Caco-2 (cell line): ENCODE measurements around the gene SAFB. TPM values are rescaled to one million over a fixed set of nuclear protein-coding genes. Genes with fewer than 3 reads are reported as not detected.

ENCODE experiments used
- BruUV-seq: library from RNA; stranded (reverse); fragments of 400-500 nt; replicated peaks from 2 replicates; lab custom pipeline; 2021; lab: Mats Ljungman, UMichigan
- CTCF ChIA-PET: fragments of 300-600 bp; sonication (Branson Sonifier 250); formaldehyde crosslinking; loops from one replicate; lab custom pipeline; 2022; ENCODE audit warnings: antibody characterized with exemption; lab: Charles Lee
- POLR2A ChIA-PET: fragments of 300-600 bp; sonication (Branson Sonifier 250); formaldehyde crosslinking; loops from one replicate; lab custom pipeline; 2022; ENCODE audit warnings: antibody characterized with exemption; lab: Charles Lee
- DNase-seq, 2 experiments: peaks; one replicate each; pipeline versions ENCODE4 v3.0.0 to v3.0.0-alpha.2; 2020 to 2022
- H3K27me3 ChIP-seq: replicated peaks from 2 replicates; pipeline ENCODE4 v1.6.0; 2011; ENCODE audit warnings: low read length; ENCODE audit not compliant: control insufficient read depth, insufficient read depth
- H3K36me3 ChIP-seq: 2 replicates; pipeline ENCODE4 v1.5.1; 2011; ENCODE audit warnings: low read length; ENCODE audit not compliant: control insufficient read depth, insufficient read depth
- H3K4me1 ChIP-seq: fragments of 250-450 bp; sonication (Bioruptor Pico); 2 replicates; pipeline ENCODE4 v1.5.1; 2020; ENCODE audit warnings: mild to moderate bottlenecking
- H3K4me3 ChIP-seq: 2 replicates; pipeline ENCODE4 v1.5.1; 2011; ENCODE audit warnings: low read depth, mild to moderate bottlenecking, control low read depth, low read length
- H3K9me3 ChIP-seq: fragments of 250-450 bp; sonication (Bioruptor Pico); 2 replicates; pipeline ENCODE4 v1.5.1; 2020; ENCODE audit warnings: mild to moderate bottlenecking, moderate library complexity
- H3K27ac Mint-ChIP-seq: one replicate; pipeline ENCODE4 v1.8.0; 2022; ENCODE audit warnings: mixed read lengths; ENCODE audit not compliant: unreplicated experiment
- H3K27me3 Mint-ChIP-seq: one replicate; pipeline ENCODE4 v1.8.0; 2022; ENCODE audit warnings: mixed read lengths; ENCODE audit not compliant: insufficient read depth, unreplicated experiment
- H3K36me3 Mint-ChIP-seq: one replicate; pipeline ENCODE4 v1.8.0; 2022; ENCODE audit warnings: mild to moderate bottlenecking, mixed read lengths; ENCODE audit not compliant: insufficient read depth, unreplicated experiment
- H3K4me1 Mint-ChIP-seq: one replicate; pipeline ENCODE4 v1.8.0; 2022; ENCODE audit warnings: low read depth, mixed read lengths; ENCODE audit not compliant: unreplicated experiment
- H3K4me3 Mint-ChIP-seq: one replicate; pipeline ENCODE4 v1.8.0; 2022; ENCODE audit warnings: mild to moderate bottlenecking, moderate library complexity, mixed read lengths; ENCODE audit not compliant: unreplicated experiment
- H3K9me3 Mint-ChIP-seq: one replicate; pipeline ENCODE4 v1.8.0; 2022; ENCODE audit warnings: mixed read lengths; ENCODE audit not compliant: unreplicated experiment
- CTCF ChIP-seq, 2 experiments: fragments of 200-600 bp in 1 of 2; IDR thresholded peaks; 1 replicate in 1 of 2; 2 replicates in 1 of 2; pipeline versions ENCODE4 v1.5.1 to v1.8.0; 2011 to 2022; ENCODE audit warnings: antibody characterized with exemption in 1 of 2, control low read depth in 1 of 2, inconsistent platforms in 1 of 2, low read depth in 1 of 2, low read length in 1 of 2, mild to moderate bottlenecking in 1 of 2, moderate library complexity in 1 of 2; ENCODE audit not compliant: insufficient read depth in 1 of 2, severe bottlenecking in 1 of 2, unreplicated experiment in 1 of 2
- intact Hi-C: fragments of 100-400 bp; cut with micrococcal nuclease; formaldehyde crosslinking; loops from one replicate; pipeline ENCODE4 v1.10.0; 2022; ENCODE audit not compliant: unreplicated experiment
- total RNA-seq: library from RNA; stranded (reverse); gene quantifications from 2 replicates; pipeline ENCODE4 v1.2.3, GENCODE V29; 2022

The SAFB gene
- total RNA-seq, 1 experiment from 2014 or later: 120 TPM

GRCh38 chr19:5617080-5617479, 5.8 kb upstream of the SAFB start:
- Histone ChIP-seq H3K4me3 (no peak overlapping the region), H3K36me3 (peaks cover 2% of the 10 kb centered on the region), H3K27me3 (no peaks in the 10 kb centered on the region), H3K9me3 (no peaks in the 10 kb centered on the region), H3K4me1 (0 out of 2 replicates have a peak, but pooled peaks cover 7% of the 10 kb centered on the region)
- DNase-seq: no peak
- no peak for TF ChIP-seq CTCF (IDR thresholded peaks at IDR 0.05; ENCODE audit: insufficient read depth in 1 of 2, low read depth in 1 of 2, low read length in 1 of 2, severe bottlenecking in 1 of 2, unreplicated experiment in 1 of 2)
- intact Hi-C loops: no loop called here
- peaks cover 96% of the 10 kb centered on the region for H3K36me3 Mint-ChIP-seq
- BruUV-seq: no TSS peak
- H3K4me1 Mint-ChIP-seq: peaks cover 12% of the 10 kb centered on the region
- H3K9me3 Mint-ChIP-seq: no peaks in the 10 kb centered on the region
- H3K4me3 Mint-ChIP-seq: no peak overlapping the region
- ChIA-PET POLR2A (no interaction called here), CTCF (no interaction called here)
- H3K27me3 Mint-ChIP-seq: no peaks in the 10 kb centered on the region
- no peak overlapping the region for H3K27ac Mint-ChIP-seq

GRCh38 chr19:5618591-5618990, 4.3 kb upstream of the SAFB start:
- POLR2A ChIA-PET: no interaction called here
- H3K4me3 Mint-ChIP-seq: no peak overlapping the region
- no peak for TF ChIP-seq CTCF (IDR thresholded peaks at IDR 0.05; ENCODE audit: insufficient read depth in 1 of 2, low read depth in 1 of 2, low read length in 1 of 2, severe bottlenecking in 1 of 2, unreplicated experiment in 1 of 2)
- Histone ChIP-seq H3K9me3 (no peaks in the 10 kb centered on the region), H3K4me1 (0 out of 2 replicates have a peak, but pooled peaks cover 7% of the 10 kb centered on the region), H3K27me3 (no peaks in the 10 kb centered on the region), H3K4me3 (no peak overlapping the region), H3K36me3 (peaks cover 2% of the 10 kb centered on the region)
- intact Hi-C loops: no loop called here
- H3K4me1 Mint-ChIP-seq: peaks cover 12% of the 10 kb centered on the region
- BruUV-seq: no TSS peak
- DNase-seq: no peak
- peaks cover 94% of the 10 kb centered on the region for H3K36me3 Mint-ChIP-seq
- no peak overlapping the region for H3K27ac Mint-ChIP-seq
- no peaks in the 10 kb centered on the region for H3K9me3 Mint-ChIP-seq
- CTCF ChIA-PET: interaction anchor here (0.6 kb wide), 1 partner anchor 347 kb away, joined by 3 read pairs; no protein-coding TSS in a partner anchor
- H3K27me3 Mint-ChIP-seq: no peaks in the 10 kb centered on the region

- Histone ChIP-seq H3K36me3 (no peaks in the 10 kb centered on the region; the same call in 1 of the 2 replicates), H3K9me3 (no peaks in the 10 kb centered on the region), H3K27me3 (no peaks in the 10 kb centered on the region), H3K4me1 (0 out of 2 replicates have a peak, but pooled peaks cover 7% of the 10 kb centered on the region), H3K4me3 (no peak overlapping the region)
- Mint-ChIP-seq H3K4me3 (no peak overlapping the region), H3K27ac (no peak overlapping the region), H3K9me3 (no peaks in the 10 kb centered on the region), H3K36me3 (peaks cover 89% of the 10 kb centered on the region), H3K27me3 (no peaks in the 10 kb centered on the region), H3K4me1 (peaks cover 16% of the 10 kb centered on the region)
- intact Hi-C loops: no loop called here
- ChIA-PET CTCF (no interaction called here), POLR2A (no interaction called here)
- TF ChIP-seq CTCF (IDR thresholded peaks at IDR 0.05; ENCODE audit: insufficient read depth in 1 of 2, low read depth in 1 of 2, low read length in 1 of 2, severe bottlenecking in 1 of 2, unreplicated experiment in 1 of 2): no peak
- no peak for DNase-seq
- BruUV-seq: no TSS peak
Observed at GRCh38 chr19:5619946-5620345, 2.9 kb upstream of the SAFB start.
